Heart left ventricle (tissue), 13 donors: Measurements from ENCODE around the gene TUBB.
"Not testable (repeated sequence)": the region's sequence is repeated elsewhere in the genome, so short reads cannot be mapped to it uniquely, and the experiment has no call there.

Experiments
- CTCF ChIP-seq, 12 donors: fragments of 200-600 bp; sonication (generic) in 4 of 12; IDR thresholded peaks; one replicate each; pipeline versions ENCODE4 v1.5.0 to v1.8.0; 2018 to 2022; ENCODE audit warnings: antibody characterized with exemption in 12 of 12, mild to moderate bottlenecking in 5 of 12
- POLR2A ChIP-seq, 2 donors: fragments of 450-650 bp; IDR thresholded peaks; one replicate each; pipeline ENCODE4 v1.6.1; 2017; ENCODE audit warnings: antibody characterized with exemption in 2 of 2, mild to moderate bottlenecking in 2 of 2, moderate library complexity in 2 of 2
- donor health status: ischemic (EF 13 %, LVEDD 7.1; RV severe dilation, severe dysfunction).
- donor health status: DM: no; HTN: yes; CAD: no.
- donor health status: DM: no; HTN: no; CAD: no.
- donor health status: ischemic (EF 25% LVEDD 6.9; RV normal size, moderate dysfunction).
- donor health status: ischemic (EF 25% LVEDD 5.7; RV mildly dilated, moderate dysfunction).
- donor health status: ischemic (EF 35%, LVEDD 5.7; RV mildly dilated, moderate dysfunction).
- donor health status: nonischemic (EF 11% LVEDD 7.7; RV severe dilation, severe dysfunction).
- donor health status: DM: yes; HTN: yes; CAD: no.
- donor health status: PGD.
- donor health status: ischemic (EF 29% LVEDD 5.4; RV normal size, mild dysfunction).
- donor health status: nonischemic (EF 23%, LVEDD 6.1; RV moderate dilation, normal function).

DNA sequence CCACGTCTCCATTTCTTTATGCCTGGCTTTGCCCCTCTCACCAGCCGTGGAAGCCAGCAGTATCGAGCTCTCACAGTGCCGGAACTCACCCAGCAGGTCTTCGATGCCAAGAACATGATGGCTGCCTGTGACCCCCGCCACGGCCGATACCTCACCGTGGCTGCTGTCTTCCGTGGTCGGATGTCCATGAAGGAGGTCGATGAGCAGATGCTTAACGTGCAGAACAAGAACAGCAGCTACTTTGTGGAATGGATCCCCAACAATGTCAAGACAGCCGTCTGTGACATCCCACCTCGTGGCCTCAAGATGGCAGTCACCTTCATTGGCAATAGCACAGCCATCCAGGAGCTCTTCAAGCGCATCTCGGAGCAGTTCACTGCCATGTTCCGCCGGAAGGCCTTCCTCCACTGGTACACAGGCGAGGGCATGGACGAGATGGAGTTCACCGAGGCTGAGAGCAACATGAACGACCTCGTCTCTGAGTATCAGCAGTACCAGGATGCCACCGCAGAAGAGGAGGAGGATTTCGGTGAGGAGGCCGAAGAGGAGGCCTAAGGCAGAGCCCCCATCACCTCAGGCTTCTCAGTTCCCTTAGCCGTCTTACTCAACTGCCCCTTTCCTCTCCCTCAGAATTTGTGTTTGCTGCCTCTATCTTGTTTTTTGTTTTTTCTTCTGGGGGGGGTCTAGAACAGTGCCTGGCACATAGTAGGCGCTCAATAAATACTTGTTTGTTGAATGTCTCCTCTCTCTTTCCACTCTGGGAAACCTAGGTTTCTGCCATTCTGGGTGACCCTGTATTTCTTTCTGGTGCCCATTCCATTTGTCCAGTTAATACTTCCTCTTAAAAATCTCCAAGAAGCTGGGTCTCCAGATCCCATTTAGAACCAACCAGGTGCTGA is 3.9 kb downstream of the TUBB start:
- not testable (repeated sequence) for TF ChIP-seq CTCF, POLR2A (IDR thresholded peaks at IDR 0.05)
